SK-N-SH treated with all-trans-retinoic acid at 6 μM for 48 hours (cell line): ENCODE data around the gene TBL1X.

Experiments used
- ARNTL ChIP-seq: fragments of 450-650 bp; formaldehyde crosslinking; IDR thresholded peaks from 2 replicates; pipeline ENCODE4 v1.5.0; 2020; ENCODE audit warnings: low read depth, mild to moderate bottlenecking, moderate library complexity, borderline replicate concordance
- BACH2 ChIP-seq: fragments of 250-450 bp; sonication (Bioruptor Pico); IDR thresholded peaks from 2 replicates; pipeline ENCODE4 v1.9.0; 2021; ENCODE audit warnings: mild to moderate bottlenecking, borderline replicate concordance
- CSDC2 ChIP-seq: fragments of 250-450 bp; sonication (Bioruptor Pico); IDR thresholded peaks from 2 replicates; pipeline ENCODE4 v1.5.0; 2020; ENCODE audit warnings: mild to moderate bottlenecking, moderate library complexity
- GLIS3 ChIP-seq: fragments of 250-450 bp; sonication (Bioruptor Pico); IDR thresholded peaks from 2 replicates; pipeline ENCODE4 v1.5.0; 2020; ENCODE audit warnings: mild to moderate bottlenecking, moderate library complexity
- ISL1 ChIP-seq: fragments of 250-450 bp; sonication (Bioruptor Pico); IDR thresholded peaks from 2 replicates; pipeline ENCODE4 v2.1.2; 2022; ENCODE audit warnings: mild to moderate bottlenecking, moderate library complexity
- RARB ChIP-seq: fragments of 250-450 bp; sonication (Bioruptor Pico); IDR thresholded peaks from 2 replicates; pipeline ENCODE4 v1.8.0; 2021; ENCODE audit warnings: mild to moderate bottlenecking, moderate library complexity
- SNAI2 ChIP-seq: fragments of 250-450 bp; sonication (Bioruptor Pico); IDR thresholded peaks from 2 replicates; pipeline ENCODE4 v1.5.0; 2020; ENCODE audit warnings: mild to moderate bottlenecking, moderate library complexity
- TOX ChIP-seq: fragments of 250-450 bp; sonication (Bioruptor Pico); IDR thresholded peaks from 2 replicates; pipeline ENCODE4 v1.8.0; 2021; ENCODE audit warnings: mild to moderate bottlenecking, moderate library complexity, borderline replicate concordance
- ZFP3 ChIP-seq: fragments of 250-450 bp; sonication (Bioruptor Pico); IDR thresholded peaks from 2 replicates; pipeline ENCODE4 v1.5.0; 2020; ENCODE audit warnings: mild to moderate bottlenecking, moderate library complexity
- ZNF565 ChIP-seq: fragments of 450-650 bp; formaldehyde crosslinking; conservative IDR thresholded peaks from 2 replicates; pipeline ENCODE4 v1.5.0; 2020; ENCODE audit warnings: low read depth, mild to moderate bottlenecking, moderate library complexity
- ZNF70 ChIP-seq: fragments of 450-650 bp; formaldehyde crosslinking; IDR thresholded peaks from 2 replicates; pipeline ENCODE4 v1.5.0; 2020; ENCODE audit warnings: mild to moderate bottlenecking, moderate library complexity
- TF ChIP-seq, protein P1 (sequence below): fragments of 250-450 bp; sonication (Bioruptor Pico); IDR thresholded peaks from 2 replicates; pipeline ENCODE4 v1.8.0; 2020; ENCODE audit warnings: mild to moderate bottlenecking, moderate library complexity, borderline replicate concordance
- TF ChIP-seq, protein P2 (sequence below): fragments of 250-450 bp; sonication (Bioruptor Pico); IDR thresholded peaks from 2 replicates; pipeline ENCODE4 v1.5.1; 2020; ENCODE audit warnings: low read depth, mild to moderate bottlenecking, moderate library complexity
- TF ChIP-seq, protein P3 (sequence below): fragments of 250-450 bp; sonication (Bioruptor Pico); IDR thresholded peaks from 2 replicates; pipeline ENCODE4 v1.5.1; 2021; ENCODE audit warnings: mild to moderate bottlenecking, moderate library complexity

DNA sequence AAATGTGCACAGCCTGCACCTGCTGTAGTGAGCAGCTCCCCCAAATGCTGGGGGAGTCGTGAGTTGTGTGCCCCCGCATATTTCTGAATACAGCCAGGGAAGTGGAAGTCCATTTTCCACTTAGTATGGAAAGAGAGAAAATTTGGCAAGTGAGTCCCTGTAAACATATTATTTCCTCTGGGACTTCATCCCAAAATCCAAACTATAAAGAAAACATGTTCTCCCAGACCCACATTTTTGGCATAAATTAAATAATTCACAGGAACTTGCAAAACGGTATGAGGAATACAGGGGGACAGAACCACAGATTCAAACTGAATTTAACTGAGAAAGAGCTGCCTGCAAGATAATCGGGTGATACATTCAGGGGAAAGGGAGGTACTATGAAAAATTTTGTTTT lies 193.6 kb downstream of the TBL1X start:
- no peak for TF ChIP-seq ARNTL
- no peak for TF ChIP-seq ZNF565 (CRISPR knock-in tag)
- TF ChIP-seq, protein P1, sequence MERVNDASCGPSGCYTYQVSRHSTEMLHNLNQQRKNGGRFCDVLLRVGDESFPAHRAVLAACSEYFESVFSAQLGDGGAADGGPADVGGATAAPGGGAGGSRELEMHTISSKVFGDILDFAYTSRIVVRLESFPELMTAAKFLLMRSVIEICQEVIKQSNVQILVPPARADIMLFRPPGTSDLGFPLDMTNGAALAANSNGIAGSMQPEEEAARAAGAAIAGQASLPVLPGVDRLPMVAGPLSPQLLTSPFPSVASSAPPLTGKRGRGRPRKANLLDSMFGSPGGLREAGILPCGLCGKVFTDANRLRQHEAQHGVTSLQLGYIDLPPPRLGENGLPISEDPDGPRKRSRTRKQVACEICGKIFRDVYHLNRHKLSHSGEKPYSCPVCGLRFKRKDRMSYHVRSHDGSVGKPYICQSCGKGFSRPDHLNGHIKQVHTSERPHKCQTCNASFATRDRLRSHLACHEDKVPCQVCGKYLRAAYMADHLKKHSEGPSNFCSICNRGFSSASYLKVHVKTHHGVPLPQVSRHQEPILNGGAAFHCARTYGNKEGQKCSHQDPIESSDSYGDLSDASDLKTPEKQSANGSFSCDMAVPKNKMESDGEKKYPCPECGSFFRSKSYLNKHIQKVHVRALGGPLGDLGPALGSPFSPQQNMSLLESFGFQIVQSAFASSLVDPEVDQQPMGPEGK = no peak
- TF ChIP-seq ZNF70 (CRISPR knock-in tag) = no peak
- TF ChIP-seq BACH2 (CRISPR knock-in tag) = no peak
- TF ChIP-seq ZFP3 (CRISPR knock-in tag) = no peak
- no peak for TF ChIP-seq SNAI2 (CRISPR knock-in tag)
- TF ChIP-seq GLIS3 = no peak
- TF ChIP-seq, protein P2, sequence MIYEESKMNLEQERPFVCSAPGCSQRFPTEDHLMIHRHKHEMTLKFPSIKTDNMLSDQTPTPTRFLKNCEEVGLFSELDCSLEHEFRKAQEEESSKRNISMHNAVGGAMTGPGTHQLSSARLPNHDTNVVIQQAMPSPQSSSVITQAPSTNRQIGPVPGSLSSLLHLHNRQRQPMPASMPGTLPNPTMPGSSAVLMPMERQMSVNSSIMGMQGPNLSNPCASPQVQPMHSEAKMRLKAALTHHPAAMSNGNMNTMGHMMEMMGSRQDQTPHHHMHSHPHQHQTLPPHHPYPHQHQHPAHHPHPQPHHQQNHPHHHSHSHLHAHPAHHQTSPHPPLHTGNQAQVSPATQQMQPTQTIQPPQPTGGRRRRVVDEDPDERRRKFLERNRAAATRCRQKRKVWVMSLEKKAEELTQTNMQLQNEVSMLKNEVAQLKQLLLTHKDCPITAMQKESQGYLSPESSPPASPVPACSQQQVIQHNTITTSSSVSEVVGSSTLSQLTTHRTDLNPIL = no peak
- TF ChIP-seq, protein P3, sequence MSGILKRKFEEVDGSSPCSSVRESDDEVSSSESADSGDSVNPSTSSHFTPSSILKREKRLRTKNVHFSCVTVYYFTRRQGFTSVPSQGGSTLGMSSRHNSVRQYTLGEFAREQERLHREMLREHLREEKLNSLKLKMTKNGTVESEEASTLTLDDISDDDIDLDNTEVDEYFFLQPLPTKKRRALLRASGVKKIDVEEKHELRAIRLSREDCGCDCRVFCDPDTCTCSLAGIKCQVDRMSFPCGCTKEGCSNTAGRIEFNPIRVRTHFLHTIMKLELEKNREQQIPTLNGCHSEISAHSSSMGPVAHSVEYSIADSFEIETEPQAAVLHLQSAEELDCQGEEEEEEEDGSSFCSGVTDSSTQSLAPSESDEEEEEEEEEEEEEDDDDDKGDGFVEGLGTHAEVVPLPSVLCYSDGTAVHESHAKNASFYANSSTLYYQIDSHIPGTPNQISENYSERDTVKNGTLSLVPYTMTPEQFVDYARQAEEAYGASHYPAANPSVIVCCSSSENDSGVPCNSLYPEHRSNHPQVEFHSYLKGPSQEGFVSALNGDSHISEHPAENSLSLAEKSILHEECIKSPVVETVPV (CRISPR knock-in tag) = no peak
- TF ChIP-seq TOX (CRISPR knock-in tag) = no peak
- no peak for TF ChIP-seq ISL1 (CRISPR knock-in tag)
- no peak for TF ChIP-seq RARB (CRISPR knock-in tag)
- no peak for TF ChIP-seq CSDC2 (CRISPR knock-in tag)
